ENCODE measurements around the gene GOLT1B. TPM values are rescaled to one million over a fixed set of nuclear protein-coding genes. Genes with fewer than 3 reads are reported as not detected.

GOLT1B gene
- total and polyA plus RNA-seq, 12 donors: 12.0 to 25.4 (median 18.8) TPM

GRCh38 chr12:21559855-21560569 is 58.4 kb downstream of the GOLT1B start:
- ATAC-seq (peak in 3 of 8 donors; percentile 37 to 81 (median 50)), DNase-seq (no peak)
- H3K4me1 ChIP-seq: no peaks in the 10 kb centered on the region
- no peak for TF ChIP-seq CTCF (IDR thresholded peaks at IDR 0.05)
- no peaks in the 10 kb centered on the region for H3K9me3 ChIP-seq
- no peak overlapping the region for H3K4me3 ChIP-seq
- no peaks in the 10 kb centered on the region for H3K27me3 ChIP-seq
- H3K36me3 ChIP-seq: no peaks in the 10 kb centered on the region
- H3K27ac ChIP-seq: no peak overlapping the region
- 60 to 78% methylated on average over 7 of the region's 7 CpGs for WGBS, 2 donors
- intact Hi-C loops (cut with DNase I): no loop called here

GRCh38 chr12:21561158-21561557 is 59.6 kb downstream of the GOLT1B start:
- ATAC-seq (no peak), DNase-seq (no peak)
- Histone ChIP-seq H3K9me3 (no peaks in the 10 kb centered on the region), H3K27me3 (no peaks in the 10 kb centered on the region), H3K4me3 (no peak overlapping the region), H3K36me3 (no peaks in the 10 kb centered on the region), H3K4me1 (no peaks in the 10 kb centered on the region), H3K27ac (no peak overlapping the region)
- intact Hi-C loops (cut with DNase I): no loop called here
- no peak for TF ChIP-seq CTCF (IDR thresholded peaks at IDR 0.05)
- 37 to 68% methylated on average over 2 of the region's 2 CpGs for WGBS, 2 donors

GRCh38 chr12:21562859-21563258 is 61.3 kb downstream of the GOLT1B start:
- H3K27ac ChIP-seq: no peak overlapping the region
- no peaks in the 10 kb centered on the region for H3K4me1 ChIP-seq
- no peaks in the 10 kb centered on the region for H3K36me3 ChIP-seq
- TF ChIP-seq CTCF (IDR thresholded peaks at IDR 0.05): no peak
- no peak for ATAC-seq
- H3K4me3 ChIP-seq: no peak overlapping the region
- 72 to 80% methylated on average over 2 of the region's 2 CpGs for WGBS, 2 donors
- no peaks in the 10 kb centered on the region for H3K27me3 ChIP-seq
- no peaks in the 10 kb centered on the region for H3K9me3 ChIP-seq
- DNase-seq: no peak
- intact Hi-C loops (cut with DNase I): no loop called here

- ATAC-seq (no peak), DNase-seq (no peak)
- no peak for TF ChIP-seq CTCF (IDR thresholded peaks at IDR 0.05)
- 85 to 90% methylated on average over 5 of the region's 5 CpGs for WGBS, 2 donors
- H3K9me3 ChIP-seq: no peaks in the 10 kb centered on the region
- H3K27me3 ChIP-seq: no peaks in the 10 kb centered on the region
- intact Hi-C loops (cut with DNase I): no loop called here
- H3K4me1 ChIP-seq: no peaks in the 10 kb centered on the region
- no peak overlapping the region for H3K4me3 ChIP-seq
- H3K27ac ChIP-seq: no peak overlapping the region
- H3K36me3 ChIP-seq: no peaks in the 10 kb centered on the region
Measured at GRCh38 chr12:21566223-21566906, 64.8 kb downstream of the GOLT1B start.
